B cell (primary cell): ENCODE data around the gene TEC. TPM values are rescaled to one million over a fixed set of nuclear protein-coding genes. Genes with fewer than 3 reads are reported as not detected.

Source experiments
- ATAC-seq: fragments of 200-7000 bp; cut with Tn5 transposase; one replicate; pipeline ENCODE4 v1.10.0; 2021; ENCODE audit warnings: low read depth, mild to moderate bottlenecking, moderate number of reproducible peaks, moderate library complexity
- CTCF ChIA-PET: fragments of 350-600 bp; sonication (Branson Sonifier 250); formaldehyde crosslinking; loops from one replicate; lab custom pipeline; 2021; ENCODE audit warnings: antibody characterized with exemption, inconsistent platforms; lab: Charles Lee
- POLR2A ChIA-PET: fragments of 350-600 bp; sonication (Branson Sonifier 250); formaldehyde crosslinking; loops from one replicate; lab custom pipeline; 2021; ENCODE audit warnings: antibody characterized with exemption; lab: Charles Lee
- DNase-seq: peaks from one replicate; pipeline ENCODE4 v3.0.0; 2013
- H2AFZ ChIP-seq: 2 replicates; pipeline ENCODE4 v1.6.1; 2012; ENCODE audit warnings: mild to moderate bottlenecking, low read depth, low read length; ENCODE audit not compliant: insufficient read depth, poor library complexity, severe bottlenecking
- H3K27ac ChIP-seq, 2 donors: 1 replicate in 1 of 2; 2 replicates in 1 of 2; pipeline ENCODE4 v1.5.1; 2012 to 2013; ENCODE audit warnings: low read length in 2 of 2, mild to moderate bottlenecking in 2 of 2, moderate library complexity in 1 of 2
- H3K27me3 ChIP-seq, 4 experiments: fragments of 200-600 bp in 1 of 4; sonication (generic) in 1 of 4; replicated peaks in 1 of 4; 1 replicate in 2 of 4; 2 replicates in 2 of 4; pipeline versions ENCODE4 v1.6.1 to v1.7.0; 2013 to 2016; ENCODE audit warnings: low read length in 3 of 4, mild to moderate bottlenecking in 2 of 4, mixed read lengths in 1 of 4, moderate library complexity in 1 of 4; ENCODE audit not compliant: insufficient read depth in 4 of 4, control insufficient read depth in 3 of 4; ENCODE audit errors: control extremely low read depth in 1 of 4
- H3K36me3 ChIP-seq, 2 experiments: replicated peaks in 1 of 2; 1 replicate in 1 of 2; 2 replicates in 1 of 2; pipeline versions ENCODE4 v1.6.1 to v1.7.1; 2013; ENCODE audit warnings: low read length in 1 of 2; ENCODE audit not compliant: insufficient read depth in 2 of 2, control insufficient read depth in 1 of 2; ENCODE audit errors: control extremely low read depth in 1 of 2, extremely low read depth in 1 of 2
- H3K4me1 ChIP-seq, 2 donors: fragments of 200-600 bp in 1 of 2; sonication (generic) in 1 of 2; 1 replicate in 1 of 2; 2 replicates in 1 of 2; pipeline versions ENCODE4 v1.5.1 to v1.6.1; 2013 to 2017; ENCODE audit warnings: low read length in 2 of 2; ENCODE audit not compliant: control insufficient read depth in 2 of 2, insufficient read depth in 2 of 2
- H3K4me2 ChIP-seq: replicated peaks from 2 replicates; pipeline ENCODE3; 2012; ENCODE audit warnings: mild to moderate bottlenecking, low read depth, low read length; ENCODE audit not compliant: poor library complexity, severe bottlenecking
- H3K4me3 ChIP-seq, 5 experiments: fragments of 200-600 bp in 1 of 5; sonication (generic) in 1 of 5; 1 replicate in 3 of 5; 2 replicates in 2 of 5; pipeline versions ENCODE4 v1.5.1 to v1.7.0; 2011 to 2016; ENCODE audit warnings: low read length in 4 of 5, mild to moderate bottlenecking in 4 of 5, low read depth in 2 of 5, control low read depth in 1 of 5, moderate library complexity in 1 of 5; ENCODE audit not compliant: insufficient read depth in 1 of 5; ENCODE audit errors: control extremely low read depth in 1 of 5, extremely low read depth in 1 of 5
- H3K79me2 ChIP-seq: fragments of 200-600 bp; sonication (generic); one replicate; pipeline ENCODE4 v1.6.0; 2016; ENCODE audit warnings: low read length; ENCODE audit not compliant: control insufficient read depth, insufficient read depth
- H3K9ac ChIP-seq: fragments of 200-600 bp; sonication (generic); 2 replicates; pipeline ENCODE4 v1.6.1; 2017; ENCODE audit warnings: mild to moderate bottlenecking, low read length, moderate library complexity
- H3K9me3 ChIP-seq, 3 donors: one replicate each; pipeline versions ENCODE4 v1.6.1 to v1.7.1; 2013; ENCODE audit warnings: low read length in 2 of 3; ENCODE audit not compliant: control insufficient read depth in 2 of 3, insufficient read depth in 1 of 3; ENCODE audit errors: control extremely low read depth in 1 of 3
- H4K20me1 ChIP-seq: 2 replicates; pipeline ENCODE4 v1.6.0; 2012; ENCODE audit warnings: mild to moderate bottlenecking, low read length; ENCODE audit not compliant: insufficient read depth, control insufficient read depth, poor library complexity, severe bottlenecking
- H3K27ac Mint-ChIP-seq: one replicate; pipeline ENCODE4 v1.8.0; 2021; ENCODE audit warnings: mixed read lengths
- H3K27me3 Mint-ChIP-seq: one replicate; pipeline ENCODE4 v1.8.0; 2021; ENCODE audit warnings: mixed read lengths
- H3K4me1 Mint-ChIP-seq: one replicate; pipeline ENCODE4 v1.8.0; 2021; ENCODE audit warnings: mixed read lengths
- H3K4me3 Mint-ChIP-seq: one replicate; pipeline ENCODE4 v1.8.0; 2021; ENCODE audit warnings: mixed read lengths
- H3K9me3 Mint-ChIP-seq: one replicate; pipeline ENCODE4 v1.8.0; 2022; ENCODE audit warnings: mixed read lengths; ENCODE audit not compliant: insufficient read depth
- EZH2 ChIP-seq: IDR thresholded peaks from 2 replicates; pipeline ENCODE4 v1.6.1; 2012; ENCODE audit warnings: borderline replicate concordance, low read depth, mild to moderate bottlenecking, moderate library complexity, low read length; ENCODE audit not compliant: insufficient read depth, poor library complexity, severe bottlenecking
- WGBS: methylation state at CpG from one replicate; pipeline ENCODE4 v1.1.5; 2013; ENCODE audit warnings: missing lambda C conversion rate; ENCODE audit not compliant: insufficient coverage; 5-methylcytosine and 5-hydroxymethylcytosine counted together
- intact Hi-C: fragments of 100-400 bp; cut with micrococcal nuclease; formaldehyde crosslinking; loops from one replicate; pipeline ENCODE4 v1.10.0; 2022
- polyA plus RNA-seq: library from polyadenylated mRNA; depleted of rRNA; stranded (reverse); fragments of >200 nt; gene quantifications from 2 replicates; pipeline ENCODE4 v1.2.3, GENCODE V29; 2012
- total RNA-seq, 2 donors: library from RNA; stranded (reverse); fragments of 120-200 nt in 1 of 2; gene quantifications; 1 replicate in 1 of 2; 2 replicates in 1 of 2; pipeline versions ENCODE4 v1.2.3 to v1.2.4, GENCODE V29; 2013 to 2022
- TF ChIP-seq, protein P1 (sequence below): fragments of 200-600 bp; IDR thresholded peaks from one replicate; pipeline ENCODE4 v1.8.0; 2022; ENCODE audit warnings: antibody characterized with exemption, mild to moderate bottlenecking

Gene TEC
- total and polyA plus RNA-seq, 2 donors (not counting 1 experiment from before 2014, with no cell fraction given), result 2.0 to 8.3 TPM

DNA sequence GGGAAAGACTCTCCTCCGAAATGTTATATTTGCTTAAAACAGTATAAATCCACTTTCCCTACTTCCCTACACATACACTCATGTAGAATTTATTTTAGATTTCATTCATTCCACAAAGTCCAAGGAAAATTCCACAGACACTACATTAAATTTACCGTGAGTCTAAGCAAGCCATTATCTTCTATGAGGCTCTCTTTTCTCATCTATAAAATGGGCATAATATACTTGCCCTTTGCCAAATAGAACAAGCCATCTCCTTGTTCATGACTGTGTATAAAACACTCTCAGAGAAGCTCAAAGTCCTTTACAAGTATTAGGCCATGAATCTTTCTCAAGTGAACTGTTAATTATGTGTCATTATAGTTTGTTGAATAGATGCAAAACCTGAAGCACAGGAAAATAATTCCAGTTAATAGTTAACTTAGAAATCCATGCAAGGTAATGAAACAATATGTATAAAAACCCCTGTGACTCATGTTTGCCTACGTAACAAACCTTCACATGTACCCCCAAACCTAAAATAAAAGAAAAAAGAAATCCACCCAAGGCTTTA is 10.7 kb downstream of the TEC start:
- Histone ChIP-seq H3K36me3 (no peaks in the 10 kb centered on the region), H3K27ac (no peak overlapping the region), H3K4me2 (no peak overlapping the region), H3K27me3 (no peaks in the 10 kb centered on the region), H3K9ac (no peak overlapping the region), H2AFZ (no peak overlapping the region), H4K20me1 (peaks cover 12% of the 10 kb centered on the region), H3K4me3 (no peak overlapping the region), H3K4me1 (peaks cover 5 to 11% of the 10 kb centered on the region in 2 donors), H3K79me2 (peaks cover 78% of the 10 kb centered on the region), H3K9me3 (no peaks in the 10 kb centered on the region)
- peaks cover 25% of the 10 kb centered on the region for H3K4me1 Mint-ChIP-seq
- intact Hi-C loops, result no loop called here
- H3K4me3 Mint-ChIP-seq, result no peak overlapping the region
- no peak overlapping the region for H3K27ac Mint-ChIP-seq
- H3K27me3 Mint-ChIP-seq, result no peaks in the 10 kb centered on the region
- no peaks in the 10 kb centered on the region for H3K9me3 Mint-ChIP-seq
- DNase-seq (no peak), ATAC-seq (no peak)
- 86% methylated on average over 1 of the region's 3 CpGs for WGBS
- ChIA-PET POLR2A (no interaction called here), CTCF (no interaction called here)
- no peak for TF ChIP-seq EZH2
- TF ChIP-seq, protein P1, sequence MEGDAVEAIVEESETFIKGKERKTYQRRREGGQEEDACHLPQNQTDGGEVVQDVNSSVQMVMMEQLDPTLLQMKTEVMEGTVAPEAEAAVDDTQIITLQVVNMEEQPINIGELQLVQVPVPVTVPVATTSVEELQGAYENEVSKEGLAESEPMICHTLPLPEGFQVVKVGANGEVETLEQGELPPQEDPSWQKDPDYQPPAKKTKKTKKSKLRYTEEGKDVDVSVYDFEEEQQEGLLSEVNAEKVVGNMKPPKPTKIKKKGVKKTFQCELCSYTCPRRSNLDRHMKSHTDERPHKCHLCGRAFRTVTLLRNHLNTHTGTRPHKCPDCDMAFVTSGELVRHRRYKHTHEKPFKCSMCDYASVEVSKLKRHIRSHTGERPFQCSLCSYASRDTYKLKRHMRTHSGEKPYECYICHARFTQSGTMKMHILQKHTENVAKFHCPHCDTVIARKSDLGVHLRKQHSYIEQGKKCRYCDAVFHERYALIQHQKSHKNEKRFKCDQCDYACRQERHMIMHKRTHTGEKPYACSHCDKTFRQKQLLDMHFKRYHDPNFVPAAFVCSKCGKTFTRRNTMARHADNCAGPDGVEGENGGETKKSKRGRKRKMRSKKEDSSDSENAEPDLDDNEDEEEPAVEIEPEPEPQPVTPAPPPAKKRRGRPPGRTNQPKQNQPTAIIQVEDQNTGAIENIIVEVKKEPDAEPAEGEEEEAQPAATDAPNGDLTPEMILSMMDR, result no peak

DNA sequence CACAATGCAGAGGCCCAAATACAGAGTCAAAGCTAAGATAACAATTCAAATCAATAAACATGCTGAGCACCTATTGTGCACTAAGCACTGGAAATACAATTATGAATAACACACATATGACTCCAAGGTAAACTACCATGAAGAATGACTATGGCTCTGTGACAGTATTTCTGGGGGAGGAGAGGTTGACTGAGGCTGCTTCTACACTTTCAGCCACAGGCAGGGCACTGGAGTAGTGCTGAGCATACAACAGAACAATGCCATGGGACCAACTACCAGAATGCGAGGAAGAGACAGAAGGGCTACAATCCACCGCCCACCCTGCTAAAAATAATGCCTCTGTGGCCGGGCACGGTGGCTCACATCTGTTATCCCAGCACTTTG is 13.7 kb downstream of the TEC start:
- Histone ChIP-seq H2AFZ (no peak overlapping the region), H4K20me1 (peaks cover 7% of the 10 kb centered on the region), H3K27ac (no peak overlapping the region), H3K9ac (no peak overlapping the region), H3K27me3 (no peaks in the 10 kb centered on the region), H3K9me3 (no peaks in the 10 kb centered on the region), H3K79me2 (peaks cover 62% of the 10 kb centered on the region), H3K4me1 (peaks cover 2% of the 10 kb centered on the region in 2 donors), H3K36me3 (no peaks in the 10 kb centered on the region), H3K4me3 (no peak overlapping the region), H3K4me2 (no peak overlapping the region)
- WGBS, result 87% methylated on average over 4 of the region's 4 CpGs
- POLR2A ChIA-PET, result no interaction called here
- Mint-ChIP-seq H3K27me3 (no peaks in the 10 kb centered on the region), H3K4me1 (peaks cover 10% of the 10 kb centered on the region), H3K9me3 (no peaks in the 10 kb centered on the region), H3K4me3 (no peak overlapping the region), H3K27ac (no peak overlapping the region)
- DNase-seq (no peak), ATAC-seq (no peak)
- CTCF ChIA-PET, result interaction anchor here (1.5 kb wide), 1 partner anchor 19 kb away, joined by 6 read pairs; no protein-coding TSS in a partner anchor
- intact Hi-C loops, result no loop called here
- TF ChIP-seq EZH2, result no peak
- TF ChIP-seq, protein P1, result no peak
